Neuronal stem cell (in vitro differentiated cells): Measurements from ENCODE around the gene KRTAP13-1. TPM values are rescaled to one million over a fixed set of nuclear protein-coding genes. Genes with fewer than 3 reads are reported as not detected.

Experiments
- DNase-seq: peaks from one replicate; pipeline ENCODE4 v3.0.0-alpha.2; 2013; ENCODE audit warnings: low spot score
- H2AFZ ChIP-seq: one replicate; pipeline ENCODE4 v1.6.1; 2013; ENCODE audit warnings: mild to moderate bottlenecking, low read length, inconsistent platforms
- H2AK5ac ChIP-seq: 2 replicates; pipeline ENCODE4 v1.6.1; 2013; ENCODE audit warnings: low read depth, mild to moderate bottlenecking, inconsistent platforms, low read length, moderate library complexity, mixed read lengths
- H2BK120ac ChIP-seq: 2 replicates; pipeline ENCODE4 v1.6.1; 2013; ENCODE audit warnings: low read depth, mild to moderate bottlenecking, inconsistent platforms, low read length, moderate library complexity, mixed read lengths
- H2BK12ac ChIP-seq: one replicate; pipeline ENCODE4 v1.6.1; 2013; ENCODE audit warnings: low read length, inconsistent platforms
- H2BK15ac ChIP-seq: 2 replicates; pipeline ENCODE4 v1.6.1; 2013; ENCODE audit warnings: mild to moderate bottlenecking, low read length, inconsistent platforms, mixed read lengths
- H2BK5ac ChIP-seq: one replicate; pipeline ENCODE4 v1.6.1; 2013; ENCODE audit warnings: inconsistent platforms, mild to moderate bottlenecking, low read length, moderate library complexity
- H3K14ac ChIP-seq: one replicate; pipeline ENCODE4 v1.6.1; 2013; ENCODE audit warnings: low read length, inconsistent platforms
- H3K18ac ChIP-seq: 2 replicates; pipeline ENCODE4 v1.6.1; 2013; ENCODE audit warnings: low read length, inconsistent platforms
- H3K23ac ChIP-seq: 2 replicates; pipeline ENCODE4 v1.6.1; 2013; ENCODE audit warnings: low read depth, mild to moderate bottlenecking, mixed read lengths, low read length, inconsistent platforms; ENCODE audit not compliant: poor library complexity
- H3K27ac ChIP-seq: replicated peaks from 3 replicates; pipeline ENCODE4 v1.5.1; 2013; ENCODE audit warnings: low read length, inconsistent platforms
- H3K27me3 ChIP-seq, 3 experiments: 2 replicates each; pipeline ENCODE4 v1.6.1; 2013; ENCODE audit warnings: low read length in 3 of 3, mild to moderate bottlenecking in 2 of 3, inconsistent platforms in 1 of 3, low read depth in 1 of 3, mixed read lengths in 1 of 3, moderate library complexity in 1 of 3; ENCODE audit not compliant: control insufficient read depth in 3 of 3, insufficient read depth in 3 of 3
- H3K36me3 ChIP-seq, 2 donors: replicated peaks in 1 of 2; 2 replicates each; pipeline ENCODE4 v1.6.1; 2013; ENCODE audit warnings: low read length in 2 of 2; ENCODE audit not compliant: control insufficient read depth in 2 of 2, insufficient read depth in 2 of 2
- H3K4ac ChIP-seq: 2 replicates; pipeline ENCODE4 v1.6.1; 2013; ENCODE audit warnings: inconsistent platforms, mild to moderate bottlenecking, low read length, moderate library complexity
- H3K4me1 ChIP-seq, 2 donors: 1 replicate in 1 of 2; 2 replicates in 1 of 2; pipeline ENCODE4 v1.6.1; 2013; ENCODE audit warnings: low read length in 2 of 2, low read depth in 1 of 2; ENCODE audit not compliant: control insufficient read depth in 2 of 2, insufficient read depth in 1 of 2
- H3K4me2 ChIP-seq: one replicate; pipeline ENCODE4 v1.6.1; 2013; ENCODE audit warnings: mild to moderate bottlenecking, low read length, inconsistent platforms; ENCODE audit not compliant: insufficient read depth, poor library complexity, severe bottlenecking
- H3K4me3 ChIP-seq, 2 donors: 2 replicates each; pipeline ENCODE4 v1.5.1; 2013; ENCODE audit warnings: low read length in 2 of 2, mild to moderate bottlenecking in 2 of 2, inconsistent platforms in 1 of 2, moderate library complexity in 1 of 2
- H3K79me1 ChIP-seq: one replicate; pipeline ENCODE4 v1.6.1; 2013; ENCODE audit warnings: low read depth, mild to moderate bottlenecking, inconsistent platforms, low read length, moderate library complexity
- H3K9ac ChIP-seq: one replicate; pipeline ENCODE4 v1.6.1; 2013; ENCODE audit warnings: mild to moderate bottlenecking, low read depth, low read length, inconsistent platforms; ENCODE audit not compliant: poor library complexity
- H3K9me3 ChIP-seq, 2 donors: replicated peaks in 1 of 2; 2 replicates each; pipeline versions ENCODE3 to v1.6.1; 2013; ENCODE audit warnings: low read length in 2 of 2, mild to moderate bottlenecking in 2 of 2, inconsistent platforms in 1 of 2, low read depth in 1 of 2, mixed read lengths in 1 of 2, moderate library complexity in 1 of 2; ENCODE audit not compliant: control insufficient read depth in 2 of 2, insufficient read depth in 1 of 2
- H4K8ac ChIP-seq: one replicate; pipeline ENCODE4 v1.6.1; 2013; ENCODE audit warnings: low read depth, mild to moderate bottlenecking, inconsistent platforms, low read length, moderate library complexity
- H4K91ac ChIP-seq: one replicate; pipeline ENCODE4 v1.6.1; 2013; ENCODE audit warnings: low read length, low read depth, mild to moderate bottlenecking, inconsistent platforms; ENCODE audit not compliant: poor library complexity
- WGBS, 2 donors: extraction: QIAGEN DNeasy Blood & Tissue Kit; methylation state at CpG; one replicate each; pipeline ENCODE4 v1.1.7; 2013; ENCODE audit warnings: missing lambda C conversion rate in 2 of 2, mixed read lengths in 1 of 2; ENCODE audit not compliant: insufficient read length in 2 of 2, insufficient replicate concordance in 1 of 2; ENCODE audit errors: extremely low coverage in 2 of 2; 5-methylcytosine and 5-hydroxymethylcytosine counted together
- small RNA-seq: library from polyadenylated mRNA; stranded (forward); fragments of <200 nt; extraction: miRNeasy Mini kit (QIAGEN cat#:217004); gene quantifications from one replicate; pipeline ENCODE3, GENCODE V24; 2013; ENCODE audit not compliant: insufficient read depth

Gene KRTAP13-1

DNA sequence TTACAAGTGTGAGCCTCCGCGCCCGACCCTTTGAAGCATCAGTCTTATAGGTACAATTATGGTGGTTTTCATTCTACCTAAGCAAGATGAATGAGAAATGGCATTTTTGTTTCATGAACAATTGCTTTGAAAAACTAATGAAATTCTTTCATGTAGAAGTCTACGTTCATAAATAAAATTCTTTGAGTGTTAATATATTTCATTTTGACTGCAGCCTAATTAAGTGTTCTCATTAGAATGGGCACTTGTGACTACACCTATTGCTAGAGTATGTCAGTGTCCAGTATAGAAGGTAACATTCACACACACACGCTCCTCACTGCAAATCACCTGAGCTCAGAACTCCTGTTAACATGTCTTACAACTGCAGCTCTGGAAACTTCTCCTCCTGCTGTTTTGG is 44.1 kb downstream of the KRTAP13-1 start, which contains the start of gene KRTAP15-1:
Gene KRTAP15-1, plus strand, starts transcription at position 301 of the 400 bp plus-strand sequence. Its CDS starts 53 bp downstream, at position 354.
- no peaks in the 10 kb centered on the region for H3K27me3 ChIP-seq
- H2BK5ac ChIP-seq: no peak within 1 kb of the TSS
- H3K9me3 ChIP-seq: no peaks in the 10 kb centered on the region
- H3K4me3 ChIP-seq: no peak within 1 kb of the TSS
- H3K9ac ChIP-seq: no peak within 1 kb of the TSS
- H3K23ac ChIP-seq: no peak within 1 kb of the TSS
- H4K91ac ChIP-seq: no peak within 1 kb of the TSS
- H3K4me1 ChIP-seq: peaks cover 0 to 2% of the 10 kb centered on the region in 2 donors
- no peak within 1 kb of the TSS for H4K8ac ChIP-seq
- no peak within 1 kb of the TSS for H2AK5ac ChIP-seq
- no peaks in the 10 kb centered on the region for H3K79me1 ChIP-seq
- no peak within 1 kb of the TSS for H2BK15ac ChIP-seq
- no peak within 1 kb of the TSS for H2BK12ac ChIP-seq
- no peak within 1 kb of the TSS for H3K18ac ChIP-seq
- no peak within 1 kb of the TSS for H3K4me2 ChIP-seq
- no peak for DNase-seq
- no peak within 1 kb of the TSS for H3K14ac ChIP-seq
- H2AFZ ChIP-seq: no peak within 1 kb of the TSS
- no peak within 1 kb of the TSS for H2BK120ac ChIP-seq
- H3K27ac ChIP-seq: no peak within 1 kb of the TSS
- H3K4ac ChIP-seq: no peak within 1 kb of the TSS
- H3K36me3 ChIP-seq: no peaks in the 10 kb centered on the region
- WGBS, 2 donors: no CpG with 5 or more reads among the region's 5 CpGs

DNA sequence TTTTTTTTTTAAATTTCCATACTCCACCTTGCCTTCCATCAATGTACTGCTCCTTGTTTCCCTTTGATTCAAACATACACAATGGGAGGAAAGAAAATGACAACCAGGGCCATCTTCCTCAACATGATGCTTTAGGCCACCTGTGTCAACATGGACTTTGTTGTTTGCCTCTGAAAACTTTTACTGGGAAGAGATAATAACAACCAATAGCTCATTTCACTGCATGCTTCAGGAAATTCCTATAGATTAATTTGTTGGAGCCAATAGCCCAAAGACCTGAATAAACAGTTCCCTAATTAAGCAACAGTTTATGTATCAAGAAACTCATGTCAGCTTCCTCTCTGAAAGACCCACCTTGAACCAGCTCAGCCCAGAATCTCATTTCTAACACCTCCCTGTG is 47.4 kb downstream of the KRTAP13-1 start:
- Histone ChIP-seq H2AFZ (no peak overlapping the region), H2BK120ac (no peak overlapping the region), H3K4me1 (no peaks in the 10 kb centered on the region), H2BK12ac (no peak overlapping the region), H3K18ac (no peak overlapping the region), H3K23ac (no peak overlapping the region), H2BK5ac (no peak overlapping the region), H3K14ac (no peak overlapping the region), H3K9ac (no peak overlapping the region), H3K4me3 (no peak overlapping the region), H3K27ac (no peak overlapping the region), H3K79me1 (no peaks in the 10 kb centered on the region), H2AK5ac (no peak overlapping the region), H4K91ac (no peak overlapping the region), H4K8ac (no peak overlapping the region), H3K4ac (no peak overlapping the region), H2BK15ac (no peak overlapping the region), H3K9me3 (no peaks in the 10 kb centered on the region), H3K4me2 (no peak overlapping the region), H3K36me3 (no peaks in the 10 kb centered on the region), H3K27me3 (no peaks in the 10 kb centered on the region)
- DNase-seq: no peak

DNA sequence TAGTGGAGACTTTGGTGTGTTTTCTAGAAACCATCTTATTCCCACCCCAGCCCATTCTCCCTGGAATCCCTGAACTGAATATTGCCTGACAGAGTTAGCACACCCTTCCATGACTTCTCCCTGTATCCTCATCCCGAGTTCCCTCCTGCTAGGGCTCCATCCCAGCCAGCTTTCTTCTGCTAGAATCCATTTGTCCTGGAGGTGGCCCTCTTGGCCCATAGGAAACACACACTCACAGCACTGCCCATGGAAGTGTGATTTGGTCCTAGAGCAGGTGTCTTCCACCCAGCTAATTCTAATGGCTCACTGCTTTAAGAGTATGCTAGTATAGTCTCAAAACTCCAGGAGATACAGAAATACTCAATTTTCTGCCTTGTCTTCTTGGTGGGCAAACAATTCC is 48.4 kb downstream of the KRTAP13-1 start:
- Histone ChIP-seq H3K4me1 (no peaks in the 10 kb centered on the region), H2BK15ac (no peak overlapping the region), H3K9ac (no peak overlapping the region), H3K36me3 (no peaks in the 10 kb centered on the region), H4K91ac (no peak overlapping the region), H3K9me3 (no peaks in the 10 kb centered on the region), H2BK5ac (no peak overlapping the region), H2AK5ac (no peak overlapping the region), H3K23ac (no peak overlapping the region), H3K4me3 (no peak overlapping the region), H3K27me3 (no peaks in the 10 kb centered on the region), H3K27ac (no peak overlapping the region), H3K14ac (no peak overlapping the region), H2BK12ac (no peak overlapping the region), H3K18ac (no peak overlapping the region), H3K79me1 (no peaks in the 10 kb centered on the region), H4K8ac (no peak overlapping the region), H2AFZ (no peak overlapping the region), H2BK120ac (no peak overlapping the region), H3K4me2 (no peak overlapping the region), H3K4ac (no peak overlapping the region)
- no peak for DNase-seq
- no CpG with 5 or more reads among the region's 1 CpG for WGBS, 2 donors

Small RNA genes within 50 kb of the gene (small RNA-seq; reads per million reads assigned to genes)
- not detected for gene KRTAP23-1
- gene MIR4327: not detected
